Glutamatergic neuron (in vitro differentiated cells): ENCODE results near the gene DISP2. TPM values are rescaled to one million over a fixed set of nuclear protein-coding genes. Genes with fewer than 3 reads are reported as not detected.

Experiments
- DNase-seq: peaks from one replicate; pipeline ENCODE4 v3.0.0; 2022
- H3K27ac Mint-ChIP-seq: one replicate; pipeline ENCODE4 v1.8.0; 2020; ENCODE audit warnings: mild to moderate bottlenecking, mixed read lengths, inconsistent platforms; ENCODE audit not compliant: unreplicated experiment
- H3K27me3 Mint-ChIP-seq: one replicate; pipeline ENCODE4 v1.8.0; 2020; ENCODE audit warnings: mild to moderate bottlenecking, moderate library complexity, mixed read lengths, inconsistent platforms; ENCODE audit not compliant: unreplicated experiment
- H3K36me3 Mint-ChIP-seq: one replicate; pipeline ENCODE4 v1.8.0; 2020; ENCODE audit warnings: mild to moderate bottlenecking, mixed read lengths, inconsistent platforms; ENCODE audit not compliant: unreplicated experiment
- H3K4me1 Mint-ChIP-seq: one replicate; pipeline ENCODE4 v1.8.0; 2020; ENCODE audit warnings: mild to moderate bottlenecking, low read depth, mixed read lengths, inconsistent platforms; ENCODE audit not compliant: unreplicated experiment
- H3K4me3 Mint-ChIP-seq: one replicate; pipeline ENCODE4 v1.8.0; 2020; ENCODE audit warnings: mild to moderate bottlenecking, mixed read lengths, inconsistent platforms; ENCODE audit not compliant: unreplicated experiment
- H3K9me3 Mint-ChIP-seq: one replicate; pipeline ENCODE4 v1.8.0; 2020; ENCODE audit warnings: mild to moderate bottlenecking, moderate library complexity, mixed read lengths, inconsistent platforms; ENCODE audit not compliant: unreplicated experiment
- CTCF ChIP-seq: fragments of 200-600 bp; sonication (generic); IDR thresholded peaks from one replicate; pipeline ENCODE4 v1.5.0; 2021; ENCODE audit not compliant: partially characterized antibody, unreplicated experiment
- total RNA-seq: library from RNA; stranded (reverse); fragmentation: NEBNext Ultra II Directional; extraction: Animal tissue kit (Norgen Biotek cat#: 25700); gene quantifications from one replicate; pipeline ENCODE4 v1.2.1, GENCODE V29; 2021; ENCODE audit not compliant: unreplicated experiment

DISP2 gene
- total RNA-seq, 1 donor from 2014 or later: 44.3 TPM

- peaks cover 11% of the 10 kb centered on the region for H3K9me3 Mint-ChIP-seq
- no peak overlapping the region for H3K4me3 Mint-ChIP-seq
- no peak overlapping the region for H3K27ac Mint-ChIP-seq
- TF ChIP-seq CTCF: no peak
- peaks cover 33% of the 10 kb centered on the region for H3K4me1 Mint-ChIP-seq
- H3K27me3 Mint-ChIP-seq: peaks cover 12% of the 10 kb centered on the region
- H3K36me3 Mint-ChIP-seq: peaks cover 4% of the 10 kb centered on the region
- no peak for DNase-seq
Measured at GRCh38 chr15:40334541-40334940, 23.5 kb upstream of the DISP2 start.

- DNase-seq: no peak
- peaks cover 4% of the 10 kb centered on the region for H3K36me3 Mint-ChIP-seq
- H3K4me3 Mint-ChIP-seq: no peak overlapping the region
- peaks cover 11% of the 10 kb centered on the region for H3K9me3 Mint-ChIP-seq
- H3K4me1 Mint-ChIP-seq: peaks cover 29% of the 10 kb centered on the region
- no peak overlapping the region for H3K27ac Mint-ChIP-seq
- no peak for TF ChIP-seq CTCF
- H3K27me3 Mint-ChIP-seq: peaks cover 14% of the 10 kb centered on the region
Measured at GRCh38 chr15:40334941-40335795, 22.9 kb upstream of the DISP2 start.

- peak; percentile 54 for DNase-seq
- TF ChIP-seq CTCF: no peak
- Mint-ChIP-seq H3K27me3 (peaks cover 14% of the 10 kb centered on the region), H3K36me3 (peaks cover 4% of the 10 kb centered on the region), H3K4me1 (peaks cover 22% of the 10 kb centered on the region), H3K4me3 (no peak overlapping the region), H3K9me3 (peaks cover 11% of the 10 kb centered on the region), H3K27ac (no peak overlapping the region)
Measured at GRCh38 chr15:40335938-40336743, 21.9 kb upstream of the DISP2 start.

- no peak overlapping the region for H3K4me3 Mint-ChIP-seq
- DNase-seq: no peak
- no peak for TF ChIP-seq CTCF
- H3K27ac Mint-ChIP-seq: no peak overlapping the region
- peaks cover 27% of the 10 kb centered on the region for H3K4me1 Mint-ChIP-seq
- peaks cover 14% of the 10 kb centered on the region for H3K27me3 Mint-ChIP-seq
- peaks cover 4% of the 10 kb centered on the region for H3K36me3 Mint-ChIP-seq
- H3K9me3 Mint-ChIP-seq: peaks cover 11% of the 10 kb centered on the region
Measured at GRCh38 chr15:40336744-40337122, 21.3 kb upstream of the DISP2 start.

- H3K27me3 Mint-ChIP-seq: peaks cover 14% of the 10 kb centered on the region
- TF ChIP-seq CTCF: no peak
- no peak overlapping the region for H3K27ac Mint-ChIP-seq
- H3K4me1 Mint-ChIP-seq: peaks cover 25% of the 10 kb centered on the region
- no peak for DNase-seq
- H3K36me3 Mint-ChIP-seq: peaks cover 4% of the 10 kb centered on the region
- peaks cover 9% of the 10 kb centered on the region for H3K9me3 Mint-ChIP-seq
- H3K4me3 Mint-ChIP-seq: no peak overlapping the region
Measured at GRCh38 chr15:40337597-40337996, 20.4 kb upstream of the DISP2 start.
